ENCODE results near the gene CACNA1I.
"Not testable (repeated sequence)": the region's sequence is repeated elsewhere in the genome, so short reads cannot be mapped to it uniquely, and the experiment has no call there.

Gene CACNA1I

DNA sequence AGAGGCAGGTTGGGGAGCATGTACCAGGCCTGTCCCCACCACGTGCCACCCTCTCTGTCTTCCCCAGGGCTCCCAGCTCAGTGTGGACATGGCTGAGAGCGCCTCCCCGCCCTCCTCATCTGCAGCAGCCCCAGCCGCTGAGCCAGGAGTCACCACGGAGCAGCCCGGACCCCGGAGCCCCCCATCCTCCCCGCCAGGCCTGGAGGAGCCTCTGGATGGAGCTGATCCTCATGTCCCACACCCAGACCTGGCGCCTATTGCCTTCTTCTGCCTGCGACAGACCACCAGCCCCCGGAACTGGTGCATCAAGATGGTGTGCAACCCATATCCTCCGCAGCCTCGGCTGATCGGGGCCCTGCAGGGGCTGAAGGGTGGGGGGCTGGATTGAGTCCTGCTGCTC lies at the start of gene CACNA1I:
CACNA1I (plus strand) TSS at position 89 of the 400 bp plus-strand sequence; CDS start at position 89, 0 bp downstream.
- DNase-seq, result no peak

- DNase-seq, result peak; percentile 73
Measured at GRCh38 chr22:39521106-39521885, 49.3 kb upstream of the CACNA1I start.

- not testable (repeated sequence) for DNase-seq
Measured at GRCh38 chr22:39522091-39522490, 48.5 kb upstream of the CACNA1I start.

DNA sequence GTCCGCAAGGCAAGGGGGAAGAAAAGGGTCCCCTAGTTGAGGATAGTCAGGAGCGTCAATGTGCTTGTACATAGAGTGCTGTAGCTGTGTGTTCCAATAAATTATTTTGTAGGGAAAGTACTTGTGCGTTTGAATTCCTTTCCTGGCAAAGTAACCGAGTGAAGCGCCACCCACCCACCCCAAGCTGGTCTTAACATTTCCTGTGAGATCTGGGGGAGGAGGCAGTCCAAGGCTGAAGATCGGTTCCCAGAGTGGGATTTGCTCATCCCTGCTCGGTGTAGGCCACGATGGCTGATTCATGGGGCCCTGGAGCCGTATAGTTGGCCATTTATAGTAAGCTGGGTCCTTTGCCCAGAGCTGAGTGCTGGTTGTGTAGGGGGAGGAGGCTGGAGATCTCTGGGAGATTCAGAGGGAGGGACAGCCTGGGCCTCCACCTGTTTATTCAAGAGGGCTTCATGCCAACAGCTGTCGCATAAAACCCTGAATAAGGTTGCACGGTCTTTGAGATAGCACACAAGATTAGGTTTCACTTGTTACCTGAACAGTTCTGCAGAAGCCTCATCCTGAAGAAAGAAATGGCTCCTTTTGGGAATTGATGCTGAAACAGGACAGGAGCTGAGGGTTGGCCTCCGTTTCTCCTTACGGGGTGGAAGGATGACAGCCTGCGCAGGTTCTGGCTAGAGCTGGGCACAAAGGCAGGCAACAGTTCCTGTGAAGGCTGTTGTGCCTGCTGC lies 47.8 kb upstream of the CACNA1I start:
- DNase-seq, result peak; percentile 44

DNA sequence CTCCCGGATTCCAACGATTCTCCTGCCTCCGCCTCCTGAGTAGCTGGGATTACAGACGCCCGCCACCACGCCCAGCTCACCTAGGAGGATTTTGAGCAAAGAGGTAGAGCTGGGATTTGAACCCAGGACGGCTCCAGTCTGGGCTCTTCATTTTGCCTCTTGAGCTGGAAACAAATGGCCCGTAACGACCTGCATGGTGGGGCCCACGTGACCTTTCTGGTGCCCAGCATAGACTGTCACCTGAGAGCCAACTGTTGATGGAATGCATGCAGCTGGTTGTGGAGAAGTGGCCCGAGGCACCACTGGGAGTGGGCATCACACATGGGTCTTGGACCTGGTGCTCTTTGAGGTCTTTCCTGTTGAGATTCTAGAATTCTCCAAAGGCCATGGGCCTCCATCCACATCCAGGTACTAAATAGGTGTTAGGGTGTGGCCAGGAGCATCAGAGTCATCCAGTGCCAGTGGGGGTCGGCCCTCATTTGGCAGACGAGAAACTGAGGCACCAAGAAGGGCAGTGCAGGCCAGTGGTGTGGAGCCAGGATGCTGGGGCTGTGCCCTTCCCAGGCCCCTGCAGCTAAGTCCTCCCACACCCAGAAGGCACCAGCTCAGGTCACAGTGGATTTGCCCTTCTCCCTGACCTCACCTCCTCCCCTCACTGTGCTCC lies 46.3 kb upstream of the CACNA1I start:
- DNase-seq, result no peak

DNA sequence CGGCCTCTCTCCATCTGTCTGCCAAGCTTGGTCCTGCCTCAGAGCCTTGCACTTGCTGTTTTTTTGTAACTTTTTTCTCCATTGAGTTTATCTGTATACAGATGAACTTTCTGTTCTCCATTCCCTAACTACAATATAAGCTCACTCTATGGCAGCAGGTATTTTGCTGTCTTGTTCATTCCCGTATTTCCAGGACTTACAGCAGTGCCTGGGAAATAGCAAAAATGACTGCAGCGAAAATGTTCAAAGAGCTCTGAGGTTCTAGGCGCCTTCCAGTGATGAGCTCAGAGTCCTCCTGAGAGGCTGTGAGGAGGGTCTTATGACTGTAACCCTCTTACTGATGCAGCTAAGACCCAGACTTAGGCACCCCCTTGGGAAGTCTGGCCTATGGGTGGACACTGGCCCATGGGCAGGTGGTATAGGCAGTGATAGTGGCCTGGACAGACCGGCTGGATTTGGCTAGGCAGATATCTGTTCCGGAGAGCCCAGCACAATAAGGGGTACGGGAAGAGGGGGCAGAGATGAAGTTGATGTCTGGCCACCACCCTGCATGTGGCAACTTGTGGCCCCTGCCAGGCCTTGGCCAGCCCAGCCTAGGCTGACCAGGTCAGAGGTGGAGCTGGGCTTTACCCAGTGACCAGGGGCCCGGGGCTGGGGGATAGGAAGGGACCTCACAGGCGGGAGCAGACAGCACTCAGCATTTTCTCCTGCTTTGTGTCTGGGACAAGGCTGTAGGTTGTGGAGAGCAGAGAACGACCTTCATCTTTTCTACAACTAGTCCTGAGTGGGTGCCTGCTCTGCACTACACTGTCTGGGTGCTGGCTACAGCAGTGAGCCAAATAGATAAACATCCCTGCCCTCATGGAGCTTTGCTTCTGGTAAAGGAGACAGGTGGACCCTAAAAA lies 45.5 kb upstream of the CACNA1I start:
- no peak for DNase-seq

DNA sequence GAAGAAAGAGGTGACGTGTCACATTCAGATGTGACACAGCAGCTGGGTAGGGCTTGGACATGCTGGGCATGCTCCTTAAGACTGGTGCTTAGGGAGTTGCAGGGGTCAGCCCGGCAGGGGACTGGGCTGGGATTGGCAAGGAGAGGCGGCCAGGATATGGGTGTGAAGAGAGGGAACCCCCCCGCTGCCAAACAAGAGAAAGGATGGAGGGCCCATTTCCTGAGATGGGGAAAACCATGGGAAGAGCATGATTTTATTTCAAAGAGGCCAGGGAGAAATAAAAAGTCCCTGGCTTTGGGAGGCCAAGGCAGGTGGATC lies 44.9 kb upstream of the CACNA1I start:
- DNase-seq, result no peak

DNA sequence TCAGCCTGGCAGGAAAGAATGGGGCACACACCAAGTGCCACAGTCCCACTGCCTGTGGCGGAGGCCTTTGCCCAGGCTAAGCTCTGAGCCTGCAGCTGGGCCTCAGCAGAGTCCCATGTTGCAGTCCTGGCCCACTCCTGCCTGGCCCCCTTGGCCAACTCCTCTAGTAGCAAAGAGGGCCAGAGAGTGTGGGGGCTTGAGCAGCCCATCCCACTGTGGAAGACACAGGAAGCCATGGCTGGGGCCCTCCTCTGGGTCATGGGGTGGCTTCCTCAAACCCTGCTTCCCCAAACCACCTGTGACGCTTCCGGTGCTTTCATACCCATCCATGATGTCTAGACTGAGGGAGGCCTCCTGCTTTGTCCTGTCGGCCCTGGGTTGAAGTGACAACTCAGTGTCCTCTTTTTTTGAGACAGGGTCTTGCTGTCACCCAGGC lies 43.8 kb upstream of the CACNA1I start:
- DNase-seq, result peak; percentile 54

- DNase-seq, result no peak
Measured at GRCh38 chr22:39527481-39527961, 43.0 kb upstream of the CACNA1I start.

GRCh38 chr22:39528080-39528661 lies 42.4 kb upstream of the CACNA1I start:
- DNase-seq, result no peak

- DNase-seq, result peak; percentile 94
Measured at GRCh38 chr22:39528681-39529486, 41.7 kb upstream of the CACNA1I start.

DNA sequence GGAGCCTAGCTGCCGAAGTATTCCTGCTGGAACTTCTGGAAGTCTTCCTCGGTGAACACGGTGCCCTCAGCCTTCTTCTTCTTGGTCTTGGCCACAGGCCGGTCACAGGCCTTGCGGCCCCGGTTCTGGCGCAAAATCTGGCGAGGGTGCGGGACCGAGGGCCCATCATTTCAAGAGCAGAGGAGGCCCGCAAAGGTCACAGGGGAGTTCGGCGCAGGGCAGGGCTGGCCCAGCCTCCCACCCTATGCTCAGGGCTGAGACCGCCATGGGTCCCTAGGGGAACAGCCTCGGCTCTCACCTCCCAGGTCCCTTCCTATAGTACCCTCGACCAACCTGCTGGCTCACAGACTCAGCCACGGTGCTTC lies 41.1 kb upstream of the CACNA1I start:
- DNase-seq, result no peak

- no peak for DNase-seq
Measured at GRCh38 chr22:39530116-39530515, 40.4 kb upstream of the CACNA1I start.

- DNase-seq, result peak; percentile 52
Measured at GRCh38 chr22:39530692-39531331, 39.7 kb upstream of the CACNA1I start.

DNA sequence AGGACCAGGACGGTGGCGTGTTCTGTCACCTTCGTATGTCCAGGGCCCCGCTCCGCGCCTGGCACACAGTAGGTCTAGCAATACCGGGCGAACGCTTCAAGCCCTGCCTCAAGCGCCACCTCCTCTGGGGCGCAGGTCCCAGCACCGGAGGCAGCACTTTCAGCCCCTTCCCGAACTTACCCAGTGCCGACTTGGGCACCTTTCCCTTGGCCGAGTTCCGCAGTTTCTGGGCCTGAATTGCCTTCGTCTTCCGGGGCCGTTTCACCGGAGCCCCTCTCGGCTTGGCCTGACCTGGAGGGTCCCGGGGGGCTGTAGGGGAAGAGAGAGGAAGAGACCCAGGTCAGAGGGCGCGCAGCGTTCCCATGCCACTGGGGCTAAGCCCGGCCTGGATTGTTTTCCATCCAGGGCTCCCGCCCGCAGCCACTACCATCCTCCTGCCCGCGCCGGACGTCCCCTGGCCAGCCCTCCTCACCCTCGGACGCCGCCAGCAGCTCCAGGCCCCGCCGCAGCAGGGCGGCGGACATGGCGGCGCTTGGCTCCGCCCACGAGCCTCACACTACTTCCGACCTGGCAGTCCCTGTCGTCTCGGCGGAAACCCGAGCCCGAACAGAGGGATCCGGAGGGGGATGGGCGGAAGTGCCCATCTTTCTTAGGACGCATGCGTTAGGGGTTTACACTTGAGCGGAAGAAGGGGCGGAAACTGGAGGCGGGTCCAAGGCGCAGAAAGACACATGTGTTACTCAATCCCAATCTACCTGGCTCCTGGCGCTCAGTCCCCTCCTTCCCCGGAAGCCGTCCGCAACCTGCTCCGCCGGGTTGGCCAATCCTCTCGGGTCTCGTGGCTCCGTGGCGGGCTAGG lies 38.1 kb upstream of the CACNA1I start, which contains the start of gene RPS19BP1:
RPS19BP1 (minus strand) TSS at position 534 of the 859 bp plus-strand sequence; CDS start at position 524, 10 bp downstream.
- DNase-seq, result peak; percentile 100

DNA sequence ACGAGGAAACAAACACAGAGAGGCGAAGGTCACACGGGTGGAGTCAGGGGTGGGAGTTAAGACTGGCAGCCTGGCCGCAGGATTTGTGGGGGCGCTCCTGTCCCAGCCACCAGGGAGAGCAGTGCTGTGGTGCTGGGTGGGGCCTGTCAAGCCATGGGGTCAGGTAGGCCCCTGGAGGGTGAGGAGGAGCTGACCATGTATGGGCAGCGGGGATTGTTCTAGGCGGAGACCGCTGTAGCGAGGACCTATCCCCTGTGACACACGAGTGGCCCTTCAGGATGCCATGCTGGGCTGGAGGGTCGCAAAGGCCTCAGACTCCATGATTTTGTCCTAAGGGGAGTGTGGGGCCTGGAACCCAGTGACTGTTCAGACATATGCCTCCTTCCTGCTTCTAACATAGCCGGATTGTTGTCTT lies 36.5 kb upstream of the CACNA1I start:
- no peak for DNase-seq

- DNase-seq, result peak; percentile 81
Measured at GRCh38 chr22:39534591-39535356, 35.8 kb upstream of the CACNA1I start.

DNA sequence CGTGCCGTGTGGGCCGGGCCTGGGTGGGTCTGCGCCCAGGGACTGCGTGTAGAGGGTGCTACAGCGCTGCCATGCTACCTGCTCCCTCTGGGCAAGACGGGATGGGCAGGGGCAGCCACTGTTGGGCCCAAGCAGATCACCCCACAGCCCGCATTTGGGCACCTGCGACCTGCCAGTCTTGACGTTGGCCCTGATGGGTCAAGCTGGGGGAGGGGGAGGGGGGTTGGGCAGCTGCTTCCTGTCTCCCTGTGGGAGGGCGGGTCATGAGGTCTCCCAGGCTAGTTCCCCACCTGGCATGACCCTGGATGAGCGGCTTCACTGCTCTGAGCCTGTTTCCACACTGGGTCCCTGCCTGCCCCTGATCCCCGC lies 35.2 kb upstream of the CACNA1I start:
- DNase-seq, result no peak
